MM.1S (cell line): ENCODE measurements around the gene ZCCHC7.

ENCODE experiments used
- DNase-seq: peaks from one replicate; pipeline ENCODE4 v3.0.0-alpha.2; 2015
- H2AFZ ChIP-seq: fragments of 300-600 bp; sonication (generic); 2 replicates; pipeline ENCODE4 v1.6.0; 2016; ENCODE audit warnings: antibody characterized with exemption, low read length
- H3F3A ChIP-seq: fragments of 300-600 bp; sonication (generic); 2 replicates; pipeline ENCODE4 v1.6.1; 2016; ENCODE audit warnings: mild to moderate bottlenecking, antibody characterized with exemption, low read length, moderate library complexity, mixed read lengths; ENCODE audit not compliant: insufficient read depth
- H3K27ac ChIP-seq: fragments of 300-600 bp; sonication (generic); 2 replicates; pipeline ENCODE4 v1.5.1; 2016; ENCODE audit warnings: mild to moderate bottlenecking, low read length
- H3K27me3 ChIP-seq: fragments of 300-600 bp; sonication (generic); replicated peaks from 2 replicates; pipeline ENCODE4 v1.6.0; 2016; ENCODE audit warnings: low read length; ENCODE audit not compliant: insufficient read depth
- H3K36me3 ChIP-seq: fragments of 300-600 bp; sonication (generic); replicated peaks from 2 replicates; pipeline ENCODE4 v1.6.1; 2016; ENCODE audit warnings: mild to moderate bottlenecking, low read length, mixed read lengths; ENCODE audit not compliant: insufficient read depth
- H3K4me1 ChIP-seq: fragments of 300-600 bp; sonication (generic); 2 replicates; pipeline ENCODE4 v1.6.1; 2016; ENCODE audit warnings: low read length, mixed read lengths
- H3K4me2 ChIP-seq: fragments of 300-600 bp; sonication (generic); 2 replicates; pipeline ENCODE4 v1.6.0; 2016; ENCODE audit warnings: low read depth, low read length
- H3K4me3 ChIP-seq: fragments of 300-600 bp; sonication (generic); 2 replicates; pipeline ENCODE4 v1.5.1; 2016; ENCODE audit warnings: low read length, mixed read lengths
- H3K79me2 ChIP-seq: fragments of 300-600 bp; sonication (generic); 2 replicates; pipeline ENCODE4 v1.6.1; 2016; ENCODE audit warnings: mixed run types, low read length, mixed read lengths
- H3K9ac ChIP-seq: fragments of 300-600 bp; sonication (generic); 2 replicates; pipeline ENCODE4 v1.6.1; 2016; ENCODE audit warnings: low read length, mixed read lengths
- H3K9me2 ChIP-seq: fragments of 300-600 bp; sonication (generic); replicated peaks from 2 replicates; pipeline ENCODE4 v1.6.1; 2016; ENCODE audit warnings: mild to moderate bottlenecking, low read length, mixed read lengths; ENCODE audit not compliant: insufficient read depth
- H3K9me3 ChIP-seq: fragments of 300-600 bp; sonication (generic); replicated peaks from 2 replicates; pipeline ENCODE4 v1.6.1; 2016; ENCODE audit warnings: mild to moderate bottlenecking, low read length, mixed read lengths; ENCODE audit not compliant: insufficient read depth
- H4K20me1 ChIP-seq: fragments of 300-600 bp; sonication (generic); 2 replicates; pipeline ENCODE4 v1.6.1; 2016; ENCODE audit warnings: mild to moderate bottlenecking, low read length, moderate library complexity, mixed read lengths; ENCODE audit not compliant: insufficient read depth
- EZH2 ChIP-seq: fragments of 300-600 bp; sonication (generic); optimal IDR thresholded peaks from 2 replicates; pipeline ENCODE3; 2017; ENCODE audit warnings: low read depth, mild to moderate bottlenecking, antibody characterized with exemption, low read length, mixed read lengths
- EZH2phosphoT487 ChIP-seq: fragments of 300-600 bp; sonication (generic); IDR thresholded peaks from 2 replicates; pipeline ENCODE4 v1.6.1; 2018; ENCODE audit warnings: antibody characterized with exemption, low read length
- TF ChIP-seq, protein P1 (sequence below): fragments of 300-600 bp; sonication (generic); IDR thresholded peaks from 2 replicates; pipeline ENCODE4 v1.5.1; 2016; ENCODE audit warnings: antibody characterized with exemption, low read length, mixed read lengths

Gene ZCCHC7

GRCh38 chr9:37350486-37351190 is 230.3 kb downstream of the ZCCHC7 start:
- H4K20me1 ChIP-seq = no peaks in the 10 kb centered on the region
- no peak for DNase-seq
- H3K9me2 ChIP-seq = no peaks in the 10 kb centered on the region
- no peaks in the 10 kb centered on the region for H3F3A ChIP-seq
- H2AFZ ChIP-seq = no peak overlapping the region
- H3K9me3 ChIP-seq = no peaks in the 10 kb centered on the region
- no peak overlapping the region for H3K9ac ChIP-seq
- no peaks in the 10 kb centered on the region for H3K79me2 ChIP-seq
- no peak overlapping the region for H3K4me2 ChIP-seq
- no peaks in the 10 kb centered on the region for H3K4me1 ChIP-seq
- H3K4me3 ChIP-seq = no peak overlapping the region
- H3K36me3 ChIP-seq = no peaks in the 10 kb centered on the region
- TF ChIP-seq EZH2 (no peak), EZH2phosphoT487 (no peak)
- TF ChIP-seq, protein P1, sequence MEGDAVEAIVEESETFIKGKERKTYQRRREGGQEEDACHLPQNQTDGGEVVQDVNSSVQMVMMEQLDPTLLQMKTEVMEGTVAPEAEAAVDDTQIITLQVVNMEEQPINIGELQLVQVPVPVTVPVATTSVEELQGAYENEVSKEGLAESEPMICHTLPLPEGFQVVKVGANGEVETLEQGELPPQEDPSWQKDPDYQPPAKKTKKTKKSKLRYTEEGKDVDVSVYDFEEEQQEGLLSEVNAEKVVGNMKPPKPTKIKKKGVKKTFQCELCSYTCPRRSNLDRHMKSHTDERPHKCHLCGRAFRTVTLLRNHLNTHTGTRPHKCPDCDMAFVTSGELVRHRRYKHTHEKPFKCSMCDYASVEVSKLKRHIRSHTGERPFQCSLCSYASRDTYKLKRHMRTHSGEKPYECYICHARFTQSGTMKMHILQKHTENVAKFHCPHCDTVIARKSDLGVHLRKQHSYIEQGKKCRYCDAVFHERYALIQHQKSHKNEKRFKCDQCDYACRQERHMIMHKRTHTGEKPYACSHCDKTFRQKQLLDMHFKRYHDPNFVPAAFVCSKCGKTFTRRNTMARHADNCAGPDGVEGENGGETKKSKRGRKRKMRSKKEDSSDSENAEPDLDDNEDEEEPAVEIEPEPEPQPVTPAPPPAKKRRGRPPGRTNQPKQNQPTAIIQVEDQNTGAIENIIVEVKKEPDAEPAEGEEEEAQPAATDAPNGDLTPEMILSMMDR = no peak
- H3K27ac ChIP-seq = no peak overlapping the region
- no peaks in the 10 kb centered on the region for H3K27me3 ChIP-seq

DNA sequence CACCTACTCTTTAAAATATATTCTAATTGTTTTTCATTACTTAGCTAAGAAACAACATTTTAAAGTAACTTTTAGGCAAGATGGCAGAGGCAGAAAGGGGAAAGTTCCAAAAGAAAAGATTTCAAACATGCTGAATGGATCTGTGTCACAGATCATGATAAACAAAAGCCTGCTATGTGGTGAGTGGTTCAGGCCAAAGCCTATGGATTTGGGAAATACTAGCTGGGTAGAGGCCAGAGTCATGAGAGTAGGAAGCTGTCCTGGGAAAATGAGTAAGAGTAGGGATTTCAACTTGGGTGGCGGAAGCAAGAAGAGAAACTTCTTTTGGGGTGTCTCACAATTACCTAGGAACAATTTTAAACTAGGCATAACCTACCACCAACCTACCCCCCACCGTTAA is 233.4 kb downstream of the ZCCHC7 start:
- H3K4me2 ChIP-seq = no peak overlapping the region
- H3K9ac ChIP-seq = no peak overlapping the region
- TF ChIP-seq, protein P1 = no peak
- TF ChIP-seq EZH2phosphoT487 (no peak), EZH2 (no peak)
- no peaks in the 10 kb centered on the region for H4K20me1 ChIP-seq
- H3K9me2 ChIP-seq = no peaks in the 10 kb centered on the region
- H3F3A ChIP-seq = no peaks in the 10 kb centered on the region
- H3K27ac ChIP-seq = no peak overlapping the region
- H3K4me3 ChIP-seq = no peak overlapping the region
- H3K79me2 ChIP-seq = no peaks in the 10 kb centered on the region
- no peaks in the 10 kb centered on the region for H3K27me3 ChIP-seq
- H3K9me3 ChIP-seq = no peaks in the 10 kb centered on the region
- no peaks in the 10 kb centered on the region; the same call in 1 of the 2 replicates for H3K36me3 ChIP-seq
- no peaks in the 10 kb centered on the region for H3K4me1 ChIP-seq
- DNase-seq = no peak
- H2AFZ ChIP-seq = no peak overlapping the region

DNA sequence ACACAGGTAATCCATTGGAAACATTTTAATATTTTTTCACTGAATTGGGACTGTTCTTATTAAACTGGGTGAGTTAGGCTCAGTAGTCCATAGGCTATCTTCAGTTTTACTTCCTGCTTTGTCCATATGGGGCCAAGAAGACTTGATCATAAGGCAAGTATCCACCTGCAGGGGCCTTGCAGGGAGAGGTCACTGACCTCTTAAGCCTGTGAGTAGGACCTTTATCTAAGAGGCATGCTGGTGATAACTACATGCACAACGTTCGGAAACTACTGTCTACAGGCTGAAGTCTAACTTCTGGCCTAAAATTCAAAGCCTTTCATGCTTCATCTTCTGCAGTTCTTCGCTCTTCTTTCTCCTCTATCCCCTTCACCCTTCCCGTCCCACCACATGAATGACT is 242.1 kb downstream of the ZCCHC7 start:
- Histone ChIP-seq H3K27ac (no peak overlapping the region), H3K79me2 (no peaks in the 10 kb centered on the region), H3K9me3 (no peaks in the 10 kb centered on the region), H3K4me3 (no peak overlapping the region), H3K9me2 (no peaks in the 10 kb centered on the region), H3K9ac (no peak overlapping the region), H3K27me3 (no peaks in the 10 kb centered on the region; the same call in 1 of the 2 replicates), H3K4me2 (no peak overlapping the region), H3K4me1 (no peaks in the 10 kb centered on the region), H2AFZ (no peak overlapping the region), H4K20me1 (no peaks in the 10 kb centered on the region), H3K36me3 (no peaks in the 10 kb centered on the region), H3F3A (no peaks in the 10 kb centered on the region)
- TF ChIP-seq EZH2 (no peak), EZH2phosphoT487 (no peak)
- TF ChIP-seq, protein P1 = no peak
- no peak for DNase-seq
